K562 (cell line): ENCODE measurements around the gene YPEL4. TPM values are rescaled to one million over a fixed set of nuclear protein-coding genes. Genes with fewer than 3 reads are reported as not detected.

Source experiments
- ZNF436 ChIP-seq: fragments of 250-450, 450-650 bp; sonication (Bioruptor Pico); formaldehyde crosslinking; IDR thresholded peaks from 2 replicates; pipeline ENCODE4 v1.7.0; 2020; ENCODE audit warnings: mild to moderate bottlenecking
- polyA plus RNA-seq, 8 experiments: library from polyadenylated mRNA; depleted of rRNA in 4 of 8; stranded (reverse) in 5 of 8; unstranded in 3 of 8; fragments of >200 nt; fragmentation: Nextera tagmentation in 2 of 8; fragmentation: Illumina TruSeq in 1 of 8; extraction: Ambion mirVana in 2 of 8; extraction: Trizol in 1 of 8; gene quantifications; 2 replicates each; pipeline versions ENCODE4 v1.2.1 to v1.2.3, GENCODE V29; 2011 to 2014; ENCODE audit warnings: inconsistent platforms in 1 of 8, missing spikeins in 1 of 8
- total RNA-seq, 7 experiments: library from RNA; depleted of rRNA in 6 of 7; stranded (reverse); fragments of >200 nt in 6 of 7; fragmentation: Illumina TruSeq in 2 of 7; extraction: Trizol in 2 of 7; gene quantifications; 2 replicates each; pipeline versions ENCODE4 v1.2.1 to v1.2.3, GENCODE V29; 2011 to 2021; ENCODE audit warnings: low replicate concordance in 1 of 7
- TF ChIP-seq, protein P1 (sequence below): fragments of 450-650 bp; IDR thresholded peaks from 2 replicates; pipeline ENCODE4 v1.6.1; 2016; ENCODE audit warnings: mild to moderate bottlenecking, moderate library complexity

YPEL4 gene
- total and polyA plus RNA-seq, 9 of the 15 experiments (the other 6 are each of a cell fraction or from before 2014, with no cell fraction given): 0.07 to 1.4 (median 0.40) TPM; not detected in 2

DNA sequence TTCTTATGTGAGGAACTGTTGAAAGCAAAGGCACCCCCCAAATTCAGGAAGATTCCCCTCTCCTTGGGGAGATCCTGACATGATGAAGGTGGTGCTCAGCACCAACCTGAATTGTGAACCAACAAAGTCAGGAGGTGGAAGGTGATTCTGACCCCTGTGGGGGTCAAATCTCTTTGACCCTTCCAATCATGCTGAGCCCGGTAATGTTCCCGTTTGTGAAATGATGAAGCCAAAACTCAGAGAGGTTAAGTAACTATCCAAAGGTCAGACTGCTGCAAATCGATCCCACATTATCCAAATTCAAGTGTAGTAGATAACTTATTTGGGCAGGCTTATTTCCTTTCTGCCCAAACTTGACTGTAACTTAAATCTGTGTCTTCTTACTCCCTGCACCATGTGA is 33.1 kb downstream of the YPEL4 start (continued):
- TF ChIP-seq, protein P1, sequence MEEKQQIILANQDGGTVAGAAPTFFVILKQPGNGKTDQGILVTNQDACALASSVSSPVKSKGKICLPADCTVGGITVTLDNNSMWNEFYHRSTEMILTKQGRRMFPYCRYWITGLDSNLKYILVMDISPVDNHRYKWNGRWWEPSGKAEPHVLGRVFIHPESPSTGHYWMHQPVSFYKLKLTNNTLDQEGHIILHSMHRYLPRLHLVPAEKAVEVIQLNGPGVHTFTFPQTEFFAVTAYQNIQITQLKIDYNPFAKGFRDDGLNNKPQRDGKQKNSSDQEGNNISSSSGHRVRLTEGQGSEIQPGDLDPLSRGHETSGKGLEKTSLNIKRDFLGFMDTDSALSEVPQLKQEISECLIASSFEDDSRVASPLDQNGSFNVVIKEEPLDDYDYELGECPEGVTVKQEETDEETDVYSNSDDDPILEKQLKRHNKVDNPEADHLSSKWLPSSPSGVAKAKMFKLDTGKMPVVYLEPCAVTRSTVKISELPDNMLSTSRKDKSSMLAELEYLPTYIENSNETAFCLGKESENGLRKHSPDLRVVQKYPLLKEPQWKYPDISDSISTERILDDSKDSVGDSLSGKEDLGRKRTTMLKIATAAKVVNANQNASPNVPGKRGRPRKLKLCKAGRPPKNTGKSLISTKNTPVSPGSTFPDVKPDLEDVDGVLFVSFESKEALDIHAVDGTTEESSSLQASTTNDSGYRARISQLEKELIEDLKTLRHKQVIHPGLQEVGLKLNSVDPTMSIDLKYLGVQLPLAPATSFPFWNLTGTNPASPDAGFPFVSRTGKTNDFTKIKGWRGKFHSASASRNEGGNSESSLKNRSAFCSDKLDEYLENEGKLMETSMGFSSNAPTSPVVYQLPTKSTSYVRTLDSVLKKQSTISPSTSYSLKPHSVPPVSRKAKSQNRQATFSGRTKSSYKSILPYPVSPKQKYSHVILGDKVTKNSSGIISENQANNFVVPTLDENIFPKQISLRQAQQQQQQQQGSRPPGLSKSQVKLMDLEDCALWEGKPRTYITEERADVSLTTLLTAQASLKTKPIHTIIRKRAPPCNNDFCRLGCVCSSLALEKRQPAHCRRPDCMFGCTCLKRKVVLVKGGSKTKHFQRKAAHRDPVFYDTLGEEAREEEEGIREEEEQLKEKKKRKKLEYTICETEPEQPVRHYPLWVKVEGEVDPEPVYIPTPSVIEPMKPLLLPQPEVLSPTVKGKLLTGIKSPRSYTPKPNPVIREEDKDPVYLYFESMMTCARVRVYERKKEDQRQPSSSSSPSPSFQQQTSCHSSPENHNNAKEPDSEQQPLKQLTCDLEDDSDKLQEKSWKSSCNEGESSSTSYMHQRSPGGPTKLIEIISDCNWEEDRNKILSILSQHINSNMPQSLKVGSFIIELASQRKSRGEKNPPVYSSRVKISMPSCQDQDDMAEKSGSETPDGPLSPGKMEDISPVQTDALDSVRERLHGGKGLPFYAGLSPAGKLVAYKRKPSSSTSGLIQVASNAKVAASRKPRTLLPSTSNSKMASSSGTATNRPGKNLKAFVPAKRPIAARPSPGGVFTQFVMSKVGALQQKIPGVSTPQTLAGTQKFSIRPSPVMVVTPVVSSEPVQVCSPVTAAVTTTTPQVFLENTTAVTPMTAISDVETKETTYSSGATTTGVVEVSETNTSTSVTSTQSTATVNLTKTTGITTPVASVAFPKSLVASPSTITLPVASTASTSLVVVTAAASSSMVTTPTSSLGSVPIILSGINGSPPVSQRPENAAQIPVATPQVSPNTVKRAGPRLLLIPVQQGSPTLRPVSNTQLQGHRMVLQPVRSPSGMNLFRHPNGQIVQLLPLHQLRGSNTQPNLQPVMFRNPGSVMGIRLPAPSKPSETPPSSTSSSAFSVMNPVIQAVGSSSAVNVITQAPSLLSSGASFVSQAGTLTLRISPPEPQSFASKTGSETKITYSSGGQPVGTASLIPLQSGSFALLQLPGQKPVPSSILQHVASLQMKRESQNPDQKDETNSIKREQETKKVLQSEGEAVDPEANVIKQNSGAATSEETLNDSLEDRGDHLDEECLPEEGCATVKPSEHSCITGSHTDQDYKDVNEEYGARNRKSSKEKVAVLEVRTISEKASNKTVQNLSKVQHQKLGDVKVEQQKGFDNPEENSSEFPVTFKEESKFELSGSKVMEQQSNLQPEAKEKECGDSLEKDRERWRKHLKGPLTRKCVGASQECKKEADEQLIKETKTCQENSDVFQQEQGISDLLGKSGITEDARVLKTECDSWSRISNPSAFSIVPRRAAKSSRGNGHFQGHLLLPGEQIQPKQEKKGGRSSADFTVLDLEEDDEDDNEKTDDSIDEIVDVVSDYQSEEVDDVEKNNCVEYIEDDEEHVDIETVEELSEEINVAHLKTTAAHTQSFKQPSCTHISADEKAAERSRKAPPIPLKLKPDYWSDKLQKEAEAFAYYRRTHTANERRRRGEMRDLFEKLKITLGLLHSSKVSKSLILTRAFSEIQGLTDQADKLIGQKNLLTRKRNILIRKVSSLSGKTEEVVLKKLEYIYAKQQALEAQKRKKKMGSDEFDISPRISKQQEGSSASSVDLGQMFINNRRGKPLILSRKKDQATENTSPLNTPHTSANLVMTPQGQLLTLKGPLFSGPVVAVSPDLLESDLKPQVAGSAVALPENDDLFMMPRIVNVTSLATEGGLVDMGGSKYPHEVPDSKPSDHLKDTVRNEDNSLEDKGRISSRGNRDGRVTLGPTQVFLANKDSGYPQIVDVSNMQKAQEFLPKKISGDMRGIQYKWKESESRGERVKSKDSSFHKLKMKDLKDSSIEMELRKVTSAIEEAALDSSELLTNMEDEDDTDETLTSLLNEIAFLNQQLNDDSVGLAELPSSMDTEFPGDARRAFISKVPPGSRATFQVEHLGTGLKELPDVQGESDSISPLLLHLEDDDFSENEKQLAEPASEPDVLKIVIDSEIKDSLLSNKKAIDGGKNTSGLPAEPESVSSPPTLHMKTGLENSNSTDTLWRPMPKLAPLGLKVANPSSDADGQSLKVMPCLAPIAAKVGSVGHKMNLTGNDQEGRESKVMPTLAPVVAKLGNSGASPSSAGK: no peak
- TF ChIP-seq ZNF436 (CRISPR knock-in tag): no peak
